KMS-11 (cell line): ENCODE results near the gene EML6.

Experiments
- H2AFZ ChIP-seq: fragments of 200-600 bp; sonication (generic); 2 replicates; pipeline ENCODE4 v1.6.1; 2016; ENCODE audit warnings: antibody characterized with exemption, mixed run types, low read depth
- H3K27ac ChIP-seq: fragments of 200-600 bp; sonication (generic); 2 replicates; pipeline ENCODE4 v1.6.1; 2016; ENCODE audit warnings: mild to moderate bottlenecking, mixed run types
- H3K27me3 ChIP-seq: fragments of 200-600 bp; sonication (generic); 2 replicates; pipeline ENCODE4 v1.6.1; 2017; ENCODE audit warnings: mild to moderate bottlenecking, low read depth, mixed run types, moderate library complexity; ENCODE audit not compliant: insufficient read depth
- H3K36me3 ChIP-seq: fragments of 200-600 bp; sonication (generic); 2 replicates; pipeline ENCODE4 v1.6.1; 2017; ENCODE audit warnings: mild to moderate bottlenecking, mixed run types; ENCODE audit not compliant: insufficient read depth
- H3K4me1 ChIP-seq: fragments of 200-600 bp; sonication (generic); 2 replicates; pipeline ENCODE4 v1.6.1; 2016; ENCODE audit warnings: mild to moderate bottlenecking, low read depth, mixed run types; ENCODE audit not compliant: poor library complexity, severe bottlenecking
- H3K4me2 ChIP-seq: fragments of 200-600 bp; sonication (generic); 2 replicates; pipeline ENCODE4 v1.7.0; 2016; ENCODE audit warnings: mild to moderate bottlenecking, mixed run types
- H3K4me3 ChIP-seq: fragments of 200-600 bp; sonication (generic); IDR thresholded peaks from 2 replicates; pipeline ENCODE4 v1.6.1; 2017; ENCODE audit warnings: low read depth, low read length, mixed read lengths; ENCODE audit not compliant: insufficient read depth
- H3K79me2 ChIP-seq: fragments of 200-600 bp; sonication (generic); 2 replicates; pipeline ENCODE4 v1.6.1; 2016; ENCODE audit warnings: low read depth, mixed run types; ENCODE audit not compliant: insufficient read depth
- H3K9ac ChIP-seq: fragments of 200-600 bp; sonication (generic); 2 replicates; pipeline ENCODE4 v1.6.1; 2016; ENCODE audit warnings: mild to moderate bottlenecking, mixed run types
- H4K20me1 ChIP-seq: fragments of 200-600 bp; sonication (generic); 2 replicates; pipeline ENCODE4 v1.6.1; 2016; ENCODE audit warnings: mild to moderate bottlenecking, mixed run types; ENCODE audit not compliant: insufficient read depth
- TF ChIP-seq, protein P1 (sequence below): fragments of 200-600 bp; sonication (generic); conservative IDR thresholded peaks from 2 replicates; pipeline ENCODE4 v1.6.1; 2017; ENCODE audit warnings: low read depth, mild to moderate bottlenecking, antibody characterized with exemption, low read length, moderate library complexity, mixed read lengths

EML6 gene

DNA sequence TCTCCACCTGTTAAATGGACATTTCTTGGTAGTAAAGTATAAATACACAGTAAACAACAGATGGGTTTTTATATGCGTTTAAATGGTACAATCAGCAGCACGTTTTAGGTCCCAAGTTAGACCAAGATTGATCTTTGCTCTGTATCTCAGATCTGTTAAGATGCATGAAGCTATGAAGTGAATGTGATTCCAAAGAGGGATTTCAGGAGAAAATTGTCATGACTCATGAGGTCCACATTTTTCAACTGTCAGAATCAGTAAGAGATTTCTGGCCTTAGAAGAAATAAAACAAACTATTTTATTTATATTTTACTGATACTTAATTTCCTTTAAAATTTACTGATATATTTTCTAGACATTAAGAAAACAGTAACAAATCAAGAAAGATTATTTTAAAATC lies 142.7 kb downstream of the EML6 start:
- H3K9ac ChIP-seq, result no peak overlapping the region
- TF ChIP-seq, protein P1, sequence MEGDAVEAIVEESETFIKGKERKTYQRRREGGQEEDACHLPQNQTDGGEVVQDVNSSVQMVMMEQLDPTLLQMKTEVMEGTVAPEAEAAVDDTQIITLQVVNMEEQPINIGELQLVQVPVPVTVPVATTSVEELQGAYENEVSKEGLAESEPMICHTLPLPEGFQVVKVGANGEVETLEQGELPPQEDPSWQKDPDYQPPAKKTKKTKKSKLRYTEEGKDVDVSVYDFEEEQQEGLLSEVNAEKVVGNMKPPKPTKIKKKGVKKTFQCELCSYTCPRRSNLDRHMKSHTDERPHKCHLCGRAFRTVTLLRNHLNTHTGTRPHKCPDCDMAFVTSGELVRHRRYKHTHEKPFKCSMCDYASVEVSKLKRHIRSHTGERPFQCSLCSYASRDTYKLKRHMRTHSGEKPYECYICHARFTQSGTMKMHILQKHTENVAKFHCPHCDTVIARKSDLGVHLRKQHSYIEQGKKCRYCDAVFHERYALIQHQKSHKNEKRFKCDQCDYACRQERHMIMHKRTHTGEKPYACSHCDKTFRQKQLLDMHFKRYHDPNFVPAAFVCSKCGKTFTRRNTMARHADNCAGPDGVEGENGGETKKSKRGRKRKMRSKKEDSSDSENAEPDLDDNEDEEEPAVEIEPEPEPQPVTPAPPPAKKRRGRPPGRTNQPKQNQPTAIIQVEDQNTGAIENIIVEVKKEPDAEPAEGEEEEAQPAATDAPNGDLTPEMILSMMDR, result no peak
- H2AFZ ChIP-seq, result no peak overlapping the region
- no peak overlapping the region for H3K27ac ChIP-seq
- no peaks in the 10 kb centered on the region for H4K20me1 ChIP-seq
- no peak overlapping the region for H3K4me3 ChIP-seq
- H3K4me1 ChIP-seq, result peaks cover 2% of the 10 kb centered on the region
- H3K79me2 ChIP-seq, result no peaks in the 10 kb centered on the region
- no peak overlapping the region for H3K4me2 ChIP-seq
- no peaks in the 10 kb centered on the region for H3K27me3 ChIP-seq
- H3K36me3 ChIP-seq, result no peaks in the 10 kb centered on the region

DNA sequence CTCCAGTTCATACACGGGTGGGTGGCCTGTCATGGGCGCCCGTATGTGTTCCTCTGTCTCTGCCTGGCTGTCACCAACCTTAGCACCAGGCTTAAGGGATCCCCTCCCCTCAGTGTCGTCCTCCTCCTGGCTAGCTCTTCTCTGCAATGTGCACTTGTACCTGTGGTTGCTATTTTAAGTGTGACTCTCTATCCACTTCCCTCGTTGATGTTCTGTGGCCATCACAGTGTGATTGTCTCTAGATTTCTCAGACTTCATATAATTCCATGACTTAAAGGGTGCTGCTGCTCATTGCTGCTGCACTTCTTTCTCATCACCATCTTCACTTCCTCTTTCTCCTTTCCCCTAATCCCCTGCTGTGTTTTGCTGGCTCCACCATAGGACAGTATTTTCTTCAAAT lies 143.4 kb downstream of the EML6 start:
- H3K27ac ChIP-seq, result no peak overlapping the region
- no peak overlapping the region for H3K4me2 ChIP-seq
- TF ChIP-seq, protein P1, result no peak
- H2AFZ ChIP-seq, result no peak overlapping the region
- H3K79me2 ChIP-seq, result no peaks in the 10 kb centered on the region
- H3K4me3 ChIP-seq, result no peak overlapping the region
- peaks cover 2% of the 10 kb centered on the region for H3K4me1 ChIP-seq
- H4K20me1 ChIP-seq, result no peaks in the 10 kb centered on the region
- H3K36me3 ChIP-seq, result no peaks in the 10 kb centered on the region
- H3K27me3 ChIP-seq, result no peaks in the 10 kb centered on the region
- no peak overlapping the region for H3K9ac ChIP-seq

DNA sequence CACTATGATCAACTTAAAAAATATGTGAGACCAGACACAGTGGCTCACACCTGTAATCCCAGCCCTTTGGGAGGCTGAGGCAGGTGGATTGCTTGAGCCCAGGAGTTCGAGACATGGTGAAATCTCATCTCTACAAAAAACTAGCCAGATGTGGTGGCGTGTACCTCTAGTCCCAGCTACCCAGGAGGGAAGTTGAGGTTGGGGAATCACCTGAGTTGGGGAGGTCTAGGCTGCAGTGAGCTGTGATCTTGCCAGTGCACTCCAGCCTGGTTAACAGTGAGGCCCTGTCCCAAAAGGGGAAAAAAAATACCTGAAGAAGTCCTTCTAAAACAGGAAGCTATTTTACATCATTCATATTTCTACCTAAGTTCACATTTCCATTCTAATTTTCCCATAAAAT lies 144.0 kb downstream of the EML6 start:
- Histone ChIP-seq H3K4me3 (no peak overlapping the region), H3K79me2 (no peaks in the 10 kb centered on the region), H3K27ac (no peak overlapping the region), H3K4me1 (peaks cover 2% of the 10 kb centered on the region), H4K20me1 (no peaks in the 10 kb centered on the region), H3K27me3 (no peaks in the 10 kb centered on the region), H3K36me3 (no peaks in the 10 kb centered on the region), H3K4me2 (no peak overlapping the region), H3K9ac (no peak overlapping the region), H2AFZ (no peak overlapping the region)
- TF ChIP-seq, protein P1, result no peak

DNA sequence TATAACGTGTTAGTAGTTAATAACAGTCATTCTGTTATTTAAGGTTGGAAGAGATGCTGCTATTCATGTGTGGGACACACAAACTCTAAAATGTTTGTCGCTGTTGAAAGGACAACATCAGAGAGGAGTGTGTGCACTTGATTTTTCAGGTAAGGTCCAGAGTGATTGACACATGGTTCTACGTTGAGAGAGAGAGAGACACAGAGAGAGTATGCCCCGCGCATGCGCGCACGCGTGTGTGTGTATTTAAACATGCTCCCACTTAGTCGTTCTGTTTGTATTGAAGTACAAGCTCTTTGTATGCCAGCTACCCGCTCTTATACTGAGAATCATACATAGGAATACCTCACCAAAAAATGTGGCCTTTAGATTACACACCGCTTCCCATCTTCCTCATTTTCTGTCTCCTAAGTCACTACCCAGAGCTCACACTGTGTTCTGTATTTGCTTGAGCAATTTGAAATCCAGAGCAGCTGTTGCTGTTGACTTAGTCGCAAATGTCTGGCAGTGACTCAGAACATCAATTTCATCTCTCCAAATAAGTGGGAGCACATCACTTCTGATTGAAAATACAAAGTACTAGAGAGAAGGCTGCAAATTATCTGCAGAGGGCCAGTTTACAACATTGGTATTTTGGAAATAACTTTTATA lies 148.1 kb downstream of the EML6 start:
- TF ChIP-seq, protein P1, result no peak
- no peaks in the 10 kb centered on the region for H3K79me2 ChIP-seq
- H3K4me1 ChIP-seq, result peaks cover 2% of the 10 kb centered on the region
- H3K36me3 ChIP-seq, result no peaks in the 10 kb centered on the region
- no peaks in the 10 kb centered on the region for H3K27me3 ChIP-seq
- H3K27ac ChIP-seq, result no peak overlapping the region
- H3K4me3 ChIP-seq, result no peak overlapping the region
- no peak overlapping the region for H3K9ac ChIP-seq
- no peak overlapping the region for H2AFZ ChIP-seq
- no peak overlapping the region for H3K4me2 ChIP-seq
- H4K20me1 ChIP-seq, result no peaks in the 10 kb centered on the region
